ENCODE measurements around the gene PINLYP. TPM values are rescaled to one million over a fixed set of nuclear protein-coding genes. Genes with fewer than 3 reads are reported as not detected.

PINLYP gene
- total RNA-seq, 1 experiment from 2014 or later, result not detected

GRCh38 chr19:43526884-43527859, 48.4 kb upstream of the PINLYP start, which contains the start of gene ETHE1:
TSS of gene ETHE1 (minus strand) at chr19:43527201. CDS start at chr19:43527177, 24 bp downstream.
- ChIA-PET POLR2A (no interaction called here), CTCF (interaction anchor here (1.3 to 2.2 kb wide), 2 partner anchors 80 kb away, joined by 5 to 9 read pairs; no protein-coding TSS in a partner anchor)
- H3K4me3 Mint-ChIP-seq (ENCODE audit: unreplicated experiment), result peak within 1 kb of the TSS; percentile 98
- no peaks in the 10 kb centered on the region for H3K27me3 Mint-ChIP-seq (ENCODE audit: insufficient read depth, unreplicated experiment)
- Histone ChIP-seq H3K27me3 (replicated peaks; ENCODE audit: control insufficient read depth, insufficient read depth, low read length) (no peaks in the 10 kb centered on the region), H3K9me3 (no peaks in the 10 kb centered on the region), H3K4me3 (ENCODE audit: low read depth, low read length) (peak within 1 kb of the TSS; percentile 85), H3K36me3 (ENCODE audit: control insufficient read depth, insufficient read depth, low read length) (no peaks in the 10 kb centered on the region; the same call in 1 of the 2 replicates), H3K4me1 (peaks cover 17% of the 10 kb centered on the region)
- peak; percentile 88 to 91 for DNase-seq
- peaks cover 18% of the 10 kb centered on the region for H3K36me3 Mint-ChIP-seq (ENCODE audit: insufficient read depth, unreplicated experiment)
- no peaks in the 10 kb centered on the region for H3K9me3 Mint-ChIP-seq (ENCODE audit: unreplicated experiment)
- intact Hi-C loops (cut with micrococcal nuclease; ENCODE audit: unreplicated experiment), result loop anchor here (5.0 kb wide), 1 partner anchor 65 kb away; no protein-coding TSS in a partner anchor
- peaks cover 22% of the 10 kb centered on the region for H3K4me1 Mint-ChIP-seq (ENCODE audit: low read depth, unreplicated experiment)
- H3K27ac Mint-ChIP-seq (ENCODE audit: unreplicated experiment), result peak within 1 kb of the TSS; percentile 93
- no TSS peak for BruUV-seq (replicated peaks)
- TF ChIP-seq CTCF (IDR thresholded peaks at IDR 0.05; ENCODE audit: insufficient read depth in 1 of 2, low read depth in 1 of 2, low read length in 1 of 2, severe bottlenecking in 1 of 2, unreplicated experiment in 1 of 2), result no peak

GRCh38 chr19:43527860-43528622, 47.6 kb upstream of the PINLYP start:
- Mint-ChIP-seq H3K27me3 (ENCODE audit: insufficient read depth, unreplicated experiment) (no peaks in the 10 kb centered on the region), H3K9me3 (ENCODE audit: unreplicated experiment) (no peaks in the 10 kb centered on the region), H3K27ac (ENCODE audit: unreplicated experiment) (peak overlapping the region; percentile 93), H3K36me3 (ENCODE audit: insufficient read depth, unreplicated experiment) (peaks cover 21% of the 10 kb centered on the region), H3K4me3 (ENCODE audit: unreplicated experiment) (peak overlapping the region; percentile 98), H3K4me1 (ENCODE audit: low read depth, unreplicated experiment) (peaks cover 18% of the 10 kb centered on the region)
- H3K36me3 ChIP-seq (ENCODE audit: control insufficient read depth, insufficient read depth, low read length), result no peaks in the 10 kb centered on the region
- H3K9me3 ChIP-seq, result no peaks in the 10 kb centered on the region
- no peak for TF ChIP-seq CTCF (IDR thresholded peaks at IDR 0.05; ENCODE audit: insufficient read depth in 1 of 2, low read depth in 1 of 2, low read length in 1 of 2, severe bottlenecking in 1 of 2, unreplicated experiment in 1 of 2)
- H3K4me1 ChIP-seq, result peaks cover 16% of the 10 kb centered on the region
- ChIA-PET POLR2A (interaction anchor here (0.7 kb wide), 1 partner anchor 140 kb away, joined by 3 read pairs; no protein-coding TSS in a partner anchor), CTCF (interaction anchor here (0.6 to 1.3 kb wide), 2 partner anchors 81 to 1242 kb away, joined by 5 read pairs; no protein-coding TSS in a partner anchor)
- intact Hi-C loops (cut with micrococcal nuclease; ENCODE audit: unreplicated experiment), result loop anchor here (5.0 kb wide), 1 partner anchor 66 kb away; no protein-coding TSS in a partner anchor
- H3K27me3 ChIP-seq (replicated peaks; ENCODE audit: control insufficient read depth, insufficient read depth, low read length), result no peaks in the 10 kb centered on the region
- no TSS peak for BruUV-seq (replicated peaks)
- 0 out of 2 replicates have a peak overlapping the region, but pooled peaks have one; percentile 5 for H3K4me3 ChIP-seq (ENCODE audit: low read depth, low read length)
- DNase-seq, result no peak

Measured in Caco-2 (cell line).